Progenitor cell of endocrine pancreas (in vitro differentiated cells): ENCODE data around the gene CCDC146. TPM values are rescaled to one million over a fixed set of nuclear protein-coding genes. Genes with fewer than 3 reads are reported as not detected.

Source experiments
- DNase-seq: peaks from one replicate; pipeline ENCODE4 v3.0.0; 2021; ENCODE audit warnings: low spot score; ENCODE audit not compliant: unreplicated experiment
- H3K27ac Mint-ChIP-seq: 2 replicates; pipeline ENCODE4 v1.8.0; 2021; ENCODE audit warnings: mild to moderate bottlenecking, moderate library complexity, mixed read lengths
- H3K27me3 Mint-ChIP-seq: 2 replicates; pipeline ENCODE4 v1.8.0; 2021; ENCODE audit warnings: mixed read lengths
- H3K36me3 Mint-ChIP-seq: 2 replicates; pipeline ENCODE4 v1.8.0; 2022; ENCODE audit warnings: mixed read lengths; ENCODE audit not compliant: insufficient read depth
- H3K4me1 Mint-ChIP-seq: 2 replicates; pipeline ENCODE4 v1.8.0; 2021; ENCODE audit warnings: low read depth, mixed read lengths
- H3K4me3 Mint-ChIP-seq: 2 replicates; pipeline ENCODE4 v1.8.0; 2021; ENCODE audit warnings: low read depth, mild to moderate bottlenecking, moderate library complexity, mixed read lengths
- H3K9me3 Mint-ChIP-seq: 2 replicates; pipeline ENCODE4 v1.8.0; 2021; ENCODE audit warnings: low read depth, mixed read lengths
- total RNA-seq: library from RNA; stranded (reverse); gene quantifications from 2 replicates; pipeline ENCODE4 v1.2.1, GENCODE V29; 2021
- TF ChIP-seq, protein P1 (sequence below): fragments of 200-600 bp; sonication (generic); IDR thresholded peaks from one replicate; pipeline ENCODE4 v1.5.0; 2021; ENCODE audit warnings: antibody characterized with exemption, mild to moderate bottlenecking; ENCODE audit not compliant: unreplicated experiment

CCDC146 gene
- total RNA-seq, 1 donor from 2014 or later, result 14.8 TPM

DNA sequence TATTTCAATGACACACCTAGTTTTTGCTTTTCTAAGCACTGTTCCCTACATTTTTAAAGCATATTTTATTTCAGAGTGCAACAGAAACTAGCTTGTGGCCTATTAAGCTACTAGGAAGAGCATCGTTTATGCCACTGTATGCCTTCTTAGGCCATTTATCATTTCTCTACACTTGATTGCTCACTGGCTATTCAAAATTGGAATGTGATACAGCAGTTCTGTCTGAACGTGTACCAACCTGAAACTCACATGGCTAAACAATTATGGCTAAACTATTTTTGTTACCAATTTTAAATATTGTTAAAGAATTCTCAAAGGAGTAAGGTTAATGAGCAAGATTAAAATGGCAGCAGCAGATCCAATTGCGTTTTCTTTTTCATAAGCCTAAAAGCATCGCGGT, 188.6 kb downstream of the CCDC146 start:
- TF ChIP-seq, protein P1, sequence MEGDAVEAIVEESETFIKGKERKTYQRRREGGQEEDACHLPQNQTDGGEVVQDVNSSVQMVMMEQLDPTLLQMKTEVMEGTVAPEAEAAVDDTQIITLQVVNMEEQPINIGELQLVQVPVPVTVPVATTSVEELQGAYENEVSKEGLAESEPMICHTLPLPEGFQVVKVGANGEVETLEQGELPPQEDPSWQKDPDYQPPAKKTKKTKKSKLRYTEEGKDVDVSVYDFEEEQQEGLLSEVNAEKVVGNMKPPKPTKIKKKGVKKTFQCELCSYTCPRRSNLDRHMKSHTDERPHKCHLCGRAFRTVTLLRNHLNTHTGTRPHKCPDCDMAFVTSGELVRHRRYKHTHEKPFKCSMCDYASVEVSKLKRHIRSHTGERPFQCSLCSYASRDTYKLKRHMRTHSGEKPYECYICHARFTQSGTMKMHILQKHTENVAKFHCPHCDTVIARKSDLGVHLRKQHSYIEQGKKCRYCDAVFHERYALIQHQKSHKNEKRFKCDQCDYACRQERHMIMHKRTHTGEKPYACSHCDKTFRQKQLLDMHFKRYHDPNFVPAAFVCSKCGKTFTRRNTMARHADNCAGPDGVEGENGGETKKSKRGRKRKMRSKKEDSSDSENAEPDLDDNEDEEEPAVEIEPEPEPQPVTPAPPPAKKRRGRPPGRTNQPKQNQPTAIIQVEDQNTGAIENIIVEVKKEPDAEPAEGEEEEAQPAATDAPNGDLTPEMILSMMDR, result no peak
- H3K4me1 Mint-ChIP-seq, result peaks cover 3% of the 10 kb centered on the region
- H3K4me3 Mint-ChIP-seq, result no peak overlapping the region
- H3K27ac Mint-ChIP-seq, result no peak overlapping the region
- no peaks in the 10 kb centered on the region for H3K27me3 Mint-ChIP-seq
- H3K36me3 Mint-ChIP-seq, result peaks cover 6% of the 10 kb centered on the region
- peaks cover 5% of the 10 kb centered on the region for H3K9me3 Mint-ChIP-seq
- DNase-seq, result no peak

DNA sequence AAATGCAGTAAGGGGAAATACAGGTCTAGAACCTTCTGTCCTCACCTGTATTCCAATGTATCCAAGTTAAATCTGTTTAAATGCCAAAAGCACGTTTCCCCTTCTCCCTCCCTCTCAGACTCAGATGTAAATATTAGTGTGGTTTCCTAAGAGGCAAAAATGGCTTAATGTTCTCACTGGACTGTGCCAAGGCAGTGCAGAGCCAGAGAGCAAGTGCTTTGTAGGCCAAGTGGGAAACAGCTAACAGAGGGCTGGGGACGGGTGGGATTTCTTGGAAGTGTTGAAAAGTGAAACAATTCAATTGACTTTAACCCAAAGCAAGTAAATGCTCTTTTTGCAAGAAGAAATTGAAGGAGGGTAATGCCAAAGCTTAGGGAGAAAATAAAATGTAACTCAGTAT, 190.7 kb downstream of the CCDC146 start:
- H3K9me3 Mint-ChIP-seq, result no peaks in the 10 kb centered on the region
- H3K36me3 Mint-ChIP-seq, result peaks cover 8% of the 10 kb centered on the region
- no peaks in the 10 kb centered on the region for H3K27me3 Mint-ChIP-seq
- no peak for DNase-seq
- H3K27ac Mint-ChIP-seq, result no peak overlapping the region
- no peaks in the 10 kb centered on the region for H3K4me1 Mint-ChIP-seq
- H3K4me3 Mint-ChIP-seq, result no peak overlapping the region
- TF ChIP-seq, protein P1, result no peak

DNA sequence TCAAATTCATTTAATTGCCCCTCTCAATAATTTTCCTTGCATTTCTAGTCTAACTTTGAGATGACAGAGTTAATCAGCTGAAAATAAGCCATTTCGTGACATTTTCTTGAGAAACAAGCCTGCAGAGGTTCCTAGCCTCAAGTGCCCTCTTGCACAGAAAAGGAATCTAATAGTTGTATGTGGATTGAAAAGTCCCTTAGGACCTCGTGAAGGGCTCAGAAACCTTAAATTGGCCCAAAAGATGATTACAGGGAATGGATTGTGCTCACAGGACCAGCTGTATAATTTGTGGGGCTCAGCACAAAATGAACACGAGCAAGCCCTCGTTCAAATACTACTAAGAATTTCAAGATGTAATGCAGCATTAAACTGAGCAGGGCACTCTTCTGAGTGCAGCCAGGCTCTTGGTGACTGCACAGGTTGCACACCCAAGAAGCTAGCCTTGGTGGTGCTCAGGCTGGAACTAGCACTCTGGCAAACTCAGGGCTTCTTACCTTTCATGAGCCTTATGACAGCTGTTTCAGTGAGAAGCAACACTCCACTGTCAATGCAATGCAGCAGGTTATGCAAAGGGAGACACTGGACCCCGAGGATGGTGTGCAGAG, 191.6 kb downstream of the CCDC146 start:
- Mint-ChIP-seq H3K36me3 (peaks cover 8% of the 10 kb centered on the region), H3K27me3 (no peaks in the 10 kb centered on the region), H3K4me3 (no peak overlapping the region), H3K27ac (no peak overlapping the region), H3K4me1 (no peaks in the 10 kb centered on the region), H3K9me3 (no peaks in the 10 kb centered on the region)
- TF ChIP-seq, protein P1, result no peak
- DNase-seq, result no peak

DNA sequence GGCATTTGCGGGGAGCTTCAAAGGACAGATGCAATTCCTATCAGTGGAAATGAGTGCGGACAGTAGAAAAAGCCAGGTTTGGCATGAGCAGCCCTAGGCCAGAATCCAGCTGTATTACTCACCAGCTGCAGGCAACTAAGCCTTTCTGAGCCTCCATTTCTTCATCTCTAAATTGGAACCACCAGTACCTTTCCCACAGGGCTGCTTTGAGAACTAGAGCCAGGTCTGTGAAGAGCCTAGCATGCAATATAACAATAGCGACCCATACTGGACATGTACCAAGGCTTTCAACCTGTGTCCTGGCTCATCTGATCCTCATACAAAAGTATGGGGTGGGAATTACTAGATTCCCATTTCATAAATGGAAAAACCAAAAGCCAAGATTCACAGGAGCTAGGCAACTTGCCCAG, 192.8 kb downstream of the CCDC146 start:
- Mint-ChIP-seq H3K27me3 (no peaks in the 10 kb centered on the region), H3K4me3 (no peak overlapping the region), H3K36me3 (peaks cover 13% of the 10 kb centered on the region), H3K27ac (no peak overlapping the region), H3K9me3 (peaks cover 3% of the 10 kb centered on the region), H3K4me1 (no peaks in the 10 kb centered on the region)
- TF ChIP-seq, protein P1, result no peak
- no peak for DNase-seq

DNA sequence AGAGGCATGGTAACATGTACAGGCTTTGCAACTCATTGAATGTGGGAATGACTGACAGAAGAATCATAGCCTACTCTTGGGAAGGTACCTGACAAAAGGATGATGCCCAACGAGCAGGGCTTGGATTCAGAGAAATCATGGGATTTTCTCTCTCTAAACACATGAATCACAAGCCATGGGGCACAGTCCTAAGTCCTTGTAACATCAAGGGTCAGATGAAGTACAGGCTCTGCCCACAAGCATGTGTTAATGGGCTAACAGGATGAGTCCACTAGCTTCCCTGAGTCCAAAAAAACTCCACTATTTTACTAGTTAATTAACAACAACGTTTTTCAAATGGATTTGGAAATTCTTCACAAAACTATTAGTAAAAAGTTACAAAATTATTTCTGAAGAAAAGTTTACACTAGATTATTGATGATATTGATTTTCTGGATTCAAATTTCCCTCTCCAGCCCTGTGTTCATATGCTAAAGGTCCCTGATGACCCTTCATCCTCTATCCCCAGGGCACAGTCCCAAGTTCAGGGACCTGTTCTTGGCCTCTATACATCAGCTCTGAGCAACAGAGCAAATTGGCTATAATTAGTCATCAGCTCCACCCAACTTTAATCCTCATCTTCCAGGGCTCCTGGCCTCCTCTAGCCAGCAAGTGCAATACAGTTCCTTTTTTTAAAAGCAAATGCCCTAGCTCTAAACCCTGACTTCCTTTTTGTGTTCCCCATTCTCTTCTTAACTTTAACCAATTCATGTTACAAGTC, 194.0 kb downstream of the CCDC146 start:
- H3K27me3 Mint-ChIP-seq, result no peaks in the 10 kb centered on the region

More for the DNA sequence above, 194.0 kb downstream of the CCDC146 start:
- Mint-ChIP-seq H3K27ac (no peak overlapping the region), H3K4me3 (no peak overlapping the region), H3K9me3 (peaks cover 3% of the 10 kb centered on the region), H3K36me3 (peaks cover 13% of the 10 kb centered on the region), H3K4me1 (no peaks in the 10 kb centered on the region)
- TF ChIP-seq, protein P1, result no peak
- no peak for DNase-seq
